ENCODE data around the gene NXT1. TPM values are rescaled to one million over a fixed set of nuclear protein-coding genes. Genes with fewer than 3 reads are reported as not detected.
"Not testable (repeated sequence)": the region's sequence is repeated elsewhere in the genome, so short reads cannot be mapped to it uniquely, and the experiment has no call there.

NXT1 gene
- total RNA-seq, 4 donors from 2014 or later, result 16.5 to 43.4 (median 22.8) TPM

DNA sequence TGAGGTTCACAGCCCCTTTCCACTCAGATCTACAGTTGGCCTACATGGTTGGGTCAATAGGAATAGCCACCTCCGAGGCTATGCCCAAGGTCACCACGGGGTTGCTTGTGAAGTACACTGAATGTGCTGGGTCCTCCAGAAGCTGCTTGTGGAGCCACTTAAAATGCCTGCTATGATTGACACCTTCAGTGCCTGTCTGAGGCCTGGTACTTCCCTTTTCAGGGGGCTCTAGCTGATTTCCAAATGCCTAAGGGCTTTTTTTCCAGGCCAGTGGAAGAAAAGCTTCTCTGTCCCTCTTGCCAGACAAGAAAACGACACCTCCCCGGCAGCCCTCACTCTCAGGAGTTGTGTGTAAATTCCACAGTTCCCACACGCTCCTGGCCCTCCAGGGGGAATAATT is 6.3 kb upstream of the NXT1 start:
- Histone ChIP-seq H3K36me3 (no peaks in the 10 kb centered on the region), H3K27ac (no peak overlapping the region), H3K27me3 (no peaks in the 10 kb centered on the region), H3K4me3 (no peak overlapping the region), H3K9me3 (no peaks in the 10 kb centered on the region), H3K4me1 (peaks cover 5 to 12% (median 7%) of the 10 kb centered on the region in 4 donors)
- TF ChIP-seq EP300 (IDR thresholded peaks at IDR 0.05; ENCODE audit: low read depth), result no peak
- no peak for TF ChIP-seq POLR2A (IDR thresholded peaks at IDR 0.05)
- TF ChIP-seq, protein P1, sequence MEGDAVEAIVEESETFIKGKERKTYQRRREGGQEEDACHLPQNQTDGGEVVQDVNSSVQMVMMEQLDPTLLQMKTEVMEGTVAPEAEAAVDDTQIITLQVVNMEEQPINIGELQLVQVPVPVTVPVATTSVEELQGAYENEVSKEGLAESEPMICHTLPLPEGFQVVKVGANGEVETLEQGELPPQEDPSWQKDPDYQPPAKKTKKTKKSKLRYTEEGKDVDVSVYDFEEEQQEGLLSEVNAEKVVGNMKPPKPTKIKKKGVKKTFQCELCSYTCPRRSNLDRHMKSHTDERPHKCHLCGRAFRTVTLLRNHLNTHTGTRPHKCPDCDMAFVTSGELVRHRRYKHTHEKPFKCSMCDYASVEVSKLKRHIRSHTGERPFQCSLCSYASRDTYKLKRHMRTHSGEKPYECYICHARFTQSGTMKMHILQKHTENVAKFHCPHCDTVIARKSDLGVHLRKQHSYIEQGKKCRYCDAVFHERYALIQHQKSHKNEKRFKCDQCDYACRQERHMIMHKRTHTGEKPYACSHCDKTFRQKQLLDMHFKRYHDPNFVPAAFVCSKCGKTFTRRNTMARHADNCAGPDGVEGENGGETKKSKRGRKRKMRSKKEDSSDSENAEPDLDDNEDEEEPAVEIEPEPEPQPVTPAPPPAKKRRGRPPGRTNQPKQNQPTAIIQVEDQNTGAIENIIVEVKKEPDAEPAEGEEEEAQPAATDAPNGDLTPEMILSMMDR (IDR thresholded peaks at IDR 0.05), result no peak
- TF ChIP-seq POLR2AphosphoS5 (IDR thresholded peaks at IDR 0.05), result no peak
- DNase-seq, result no peak
- 67 to 78% methylated on average over 3 to 5 of the region's 5 CpGs for WGBS, 2 donors (ENCODE audit: low coverage in 1 of 2)
- intact Hi-C loops (cut with DNase I; ENCODE audit: low total_unique reads), result no loop called here
- in situ Hi-C loops (cut with MboI; ENCODE audit: low pct_ligation_motif_present in 1 of 4, low pct_unique_long_range_greater_than_20kb in 1 of 4, low sequenced_read_pairs in 3 of 4), result loop anchor here in 3 of 4 donors (5.0 to 25.0 kb wide), 4 partner anchors 268 to 652 kb away; partner anchors contain the start of gene CST9 (in 1 of the 3)

DNA sequence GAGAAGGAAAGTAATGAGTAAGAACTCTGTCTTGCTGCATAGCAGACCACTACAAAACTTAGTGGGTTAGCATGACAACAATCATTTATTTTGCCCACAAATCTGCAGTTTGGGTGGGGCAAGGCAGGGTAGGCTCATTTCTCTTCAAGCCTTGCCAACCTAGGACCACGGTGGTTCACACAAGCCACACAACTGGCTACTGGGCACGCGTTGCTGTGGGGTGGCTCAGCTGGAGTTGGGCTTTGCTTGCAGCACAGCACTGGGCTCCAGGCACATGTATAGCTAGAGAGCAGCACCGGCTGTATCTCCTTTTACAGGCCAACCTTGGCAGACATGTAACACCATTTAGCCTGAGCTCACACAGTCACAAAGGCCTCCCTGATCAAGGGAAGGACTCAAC is 4.6 kb upstream of the NXT1 start:
- Histone ChIP-seq H3K4me1 (peaks cover 8 to 16% (median 9%) of the 10 kb centered on the region in 4 donors), H3K9me3 (no peaks in the 10 kb centered on the region), H3K4me3 (no peak overlapping the region), H3K36me3 (no peaks in the 10 kb centered on the region), H3K27ac (no peak overlapping the region), H3K27me3 (no peaks in the 10 kb centered on the region)
- TF ChIP-seq POLR2AphosphoS5 (IDR thresholded peaks at IDR 0.05) (no peak), EP300 (IDR thresholded peaks at IDR 0.05; ENCODE audit: low read depth) (no peak), POLR2A (IDR thresholded peaks at IDR 0.05) (no peak)
- TF ChIP-seq, protein P1 (IDR thresholded peaks at IDR 0.05), result no peak
- no peak for DNase-seq
- in situ Hi-C loops (cut with MboI; ENCODE audit: low pct_ligation_motif_present in 1 of 4, low pct_unique_long_range_greater_than_20kb in 1 of 4, low sequenced_read_pairs in 3 of 4), result loop anchor here in 2 of 4 donors (10.0 to 25.0 kb wide), 3 partner anchors 266 to 651 kb away; partner anchors contain the start of gene CST9 (in 1 of the 2)
- WGBS, 2 donors (ENCODE audit: low coverage in 1 of 2), result 94% methylated on average over 4 of the region's 4 CpGs; no CpG with 5 or more reads in 1 of the 2 donors
- intact Hi-C loops (cut with DNase I; ENCODE audit: low total_unique reads), result no loop called here

GRCh38 chr20:23347791-23348190 is 2.8 kb upstream of the NXT1 start:
- H3K36me3 ChIP-seq, result no peaks in the 10 kb centered on the region
- no peak overlapping the region for H3K4me3 ChIP-seq
- in situ Hi-C loops (cut with MboI; ENCODE audit: low pct_ligation_motif_present in 1 of 4, low pct_unique_long_range_greater_than_20kb in 1 of 4, low sequenced_read_pairs in 3 of 4), result loop anchor here in 2 of 4 donors (10.0 to 25.0 kb wide), 3 partner anchors 265 to 653 kb away; partner anchors contain the start of gene CST9 (in 1 of the 2)
- H3K4me1 ChIP-seq, result peaks cover 16 to 30% (median 18%) of the 10 kb centered on the region in 4 donors
- TF ChIP-seq POLR2A (IDR thresholded peaks at IDR 0.05) (no peak), POLR2AphosphoS5 (IDR thresholded peaks at IDR 0.05) (no peak), EP300 (IDR thresholded peaks at IDR 0.05; ENCODE audit: low read depth) (no peak)
- TF ChIP-seq, protein P1 (IDR thresholded peaks at IDR 0.05), result no peak
- no peak for DNase-seq
- no peaks in the 10 kb centered on the region for H3K27me3 ChIP-seq
- intact Hi-C loops (cut with DNase I; ENCODE audit: low total_unique reads), result no loop called here
- H3K27ac ChIP-seq, result no peak overlapping the region
- 92% methylated on average over 6 of the region's 6 CpGs; no CpG with 5 or more reads in 1 of the 2 donors for WGBS, 2 donors (ENCODE audit: low coverage in 1 of 2)
- H3K9me3 ChIP-seq, result no peaks in the 10 kb centered on the region

GRCh38 chr20:23348510-23348909 is 2.1 kb upstream of the NXT1 start:
- H3K4me3 ChIP-seq; H3K27me3 ChIP-seq; intact Hi-C loops (cut with DNase I; ENCODE audit: low total_unique reads); H3K9me3 ChIP-seq; DNase-seq; H3K36me3 ChIP-seq: not testable (repeated sequence)
- peaks cover 16 to 30% (median 18%) of the 10 kb centered on the region in 4 donors for H3K4me1 ChIP-seq
- H3K27ac ChIP-seq, result peak overlapping the region in 3 of 4 donors; percentile 98 to 100 (median 99)
- WGBS, 2 donors (ENCODE audit: low coverage in 1 of 2), result 48 to 85% methylated on average over 2 to 6 of the region's 6 CpGs
- in situ Hi-C loops (cut with MboI; ENCODE audit: low pct_ligation_motif_present in 1 of 4, low pct_unique_long_range_greater_than_20kb in 1 of 4, low sequenced_read_pairs in 3 of 4), result loop anchor here in 2 of 4 donors (10.0 to 25.0 kb wide), 3 partner anchors 264 to 654 kb away; partner anchors contain the start of gene CST9 (in 1 of the 2)

Data from transverse colon (tissue), 4 donors.